Measurements from ENCODE around the gene PPP1R14D.

PPP1R14D gene

GRCh38 chr15:40836020-40836419, 7.5 kb upstream of the PPP1R14D start:
- Histone ChIP-seq H3K27me3 (ENCODE audit: low read depth, low read length) (no peaks in the 10 kb centered on the region), H3K4me3 (ENCODE audit: low read depth in 1 of 2, low read length in 2 of 2) (no peak overlapping the region), H3K9me3 (ENCODE audit: control insufficient read depth in 1 of 2, low read length in 2 of 2) (no peaks in the 10 kb centered on the region), H3K36me3 (ENCODE audit: control insufficient read depth in 1 of 2, insufficient read depth in 2 of 2, low read length in 2 of 2) (no peaks in the 10 kb centered on the region), H3K27ac (ENCODE audit: low read length) (no peak overlapping the region), H3K4me1 (ENCODE audit: control insufficient read depth in 1 of 2, insufficient read depth in 2 of 2, low read length in 2 of 2) (no peaks in the 10 kb centered on the region)

DNA sequence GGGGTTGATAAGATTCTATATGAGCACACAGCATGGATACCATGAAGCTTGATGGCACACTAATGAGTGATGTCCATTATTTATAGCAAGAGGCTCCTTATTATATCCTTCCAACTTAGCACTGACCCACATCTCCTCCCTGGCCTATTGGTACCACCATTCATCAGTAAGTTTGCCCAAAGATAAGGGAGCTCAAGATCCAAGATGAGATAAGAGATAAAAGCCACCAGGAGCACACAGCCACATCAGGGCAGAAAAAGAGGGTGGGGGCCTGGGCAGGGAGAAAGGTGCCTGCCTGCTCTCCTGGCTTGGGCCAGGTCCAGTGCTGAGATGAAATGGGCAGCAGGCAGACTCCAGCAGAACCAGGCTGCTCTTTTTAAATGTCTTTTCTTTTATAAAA, 4.4 kb upstream of the PPP1R14D start:
- H3K4me3 ChIP-seq (ENCODE audit: low read depth in 1 of 2, low read length in 2 of 2) = no peak overlapping the region
- no peaks in the 10 kb centered on the region for H3K27me3 ChIP-seq (ENCODE audit: low read depth, low read length)
- H3K36me3 ChIP-seq (ENCODE audit: control insufficient read depth in 1 of 2, insufficient read depth in 2 of 2, low read length in 2 of 2) = no peaks in the 10 kb centered on the region
- no peaks in the 10 kb centered on the region for H3K9me3 ChIP-seq (ENCODE audit: control insufficient read depth in 1 of 2, low read length in 2 of 2)
- no peaks in the 10 kb centered on the region for H3K4me1 ChIP-seq (ENCODE audit: control insufficient read depth in 1 of 2, insufficient read depth in 2 of 2, low read length in 2 of 2)
- no peak overlapping the region for H3K27ac ChIP-seq (ENCODE audit: low read length)

- no peaks in the 10 kb centered on the region for H3K27me3 ChIP-seq (ENCODE audit: low read depth, low read length)
- H3K4me1 ChIP-seq (ENCODE audit: control insufficient read depth in 1 of 2, insufficient read depth in 2 of 2, low read length in 2 of 2) = no peaks in the 10 kb centered on the region
- no peak overlapping the region for H3K27ac ChIP-seq (ENCODE audit: low read length)
- no peaks in the 10 kb centered on the region for H3K36me3 ChIP-seq (ENCODE audit: control insufficient read depth in 1 of 2, insufficient read depth in 2 of 2, low read length in 2 of 2)
- no peak overlapping the region for H3K4me3 ChIP-seq (ENCODE audit: low read depth in 1 of 2, low read length in 2 of 2)
- H3K9me3 ChIP-seq (ENCODE audit: control insufficient read depth in 1 of 2, low read length in 2 of 2) = no peaks in the 10 kb centered on the region
These were observed 3.4 kb upstream of the PPP1R14D start for GRCh38 chr15:40831861-40832260.

DNA sequence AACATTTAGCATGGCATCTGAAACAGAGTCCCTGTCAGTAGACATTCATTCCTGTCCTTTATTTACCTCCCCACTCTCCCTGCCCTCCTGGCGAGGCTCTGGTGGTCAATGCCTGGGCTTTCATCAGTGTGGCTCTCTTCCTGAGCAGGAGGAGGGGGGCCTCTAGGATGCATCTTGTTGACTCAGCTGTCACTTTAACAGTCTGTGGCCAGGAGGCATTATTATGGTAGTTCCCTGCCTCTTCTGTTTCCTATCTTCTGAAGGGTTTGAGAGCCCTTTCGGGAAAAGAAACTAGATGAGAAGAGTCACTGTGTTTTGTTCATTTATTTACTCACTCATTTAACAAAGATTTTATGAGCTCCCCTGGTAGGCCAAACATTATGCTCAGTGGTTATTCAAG, 2.4 kb upstream of the PPP1R14D start:
- Histone ChIP-seq H3K27ac (ENCODE audit: low read length) (no peak overlapping the region), H3K9me3 (ENCODE audit: control insufficient read depth in 1 of 2, low read length in 2 of 2) (no peaks in the 10 kb centered on the region), H3K4me3 (ENCODE audit: low read depth in 1 of 2, low read length in 2 of 2) (no peak overlapping the region), H3K27me3 (ENCODE audit: low read depth, low read length) (no peaks in the 10 kb centered on the region), H3K4me1 (ENCODE audit: control insufficient read depth in 1 of 2, insufficient read depth in 2 of 2, low read length in 2 of 2) (no peaks in the 10 kb centered on the region), H3K36me3 (ENCODE audit: control insufficient read depth in 1 of 2, insufficient read depth in 2 of 2, low read length in 2 of 2) (no peaks in the 10 kb centered on the region)

GRCh38 chr15:40829115-40829514, 607 bp upstream of the PPP1R14D start:
- no peak overlapping the region for H3K4me3 ChIP-seq (ENCODE audit: low read depth in 1 of 2, low read length in 2 of 2)
- H3K27me3 ChIP-seq (ENCODE audit: low read depth, low read length) = no peaks in the 10 kb centered on the region
- H3K27ac ChIP-seq (ENCODE audit: low read length) = peak overlapping the region; percentile 57
- H3K36me3 ChIP-seq (ENCODE audit: control insufficient read depth in 1 of 2, insufficient read depth in 2 of 2, low read length in 2 of 2) = no peaks in the 10 kb centered on the region
- H3K9me3 ChIP-seq (ENCODE audit: control insufficient read depth in 1 of 2, low read length in 2 of 2) = no peaks in the 10 kb centered on the region
- no peaks in the 10 kb centered on the region for H3K4me1 ChIP-seq (ENCODE audit: control insufficient read depth in 1 of 2, insufficient read depth in 2 of 2, low read length in 2 of 2)

DNA sequence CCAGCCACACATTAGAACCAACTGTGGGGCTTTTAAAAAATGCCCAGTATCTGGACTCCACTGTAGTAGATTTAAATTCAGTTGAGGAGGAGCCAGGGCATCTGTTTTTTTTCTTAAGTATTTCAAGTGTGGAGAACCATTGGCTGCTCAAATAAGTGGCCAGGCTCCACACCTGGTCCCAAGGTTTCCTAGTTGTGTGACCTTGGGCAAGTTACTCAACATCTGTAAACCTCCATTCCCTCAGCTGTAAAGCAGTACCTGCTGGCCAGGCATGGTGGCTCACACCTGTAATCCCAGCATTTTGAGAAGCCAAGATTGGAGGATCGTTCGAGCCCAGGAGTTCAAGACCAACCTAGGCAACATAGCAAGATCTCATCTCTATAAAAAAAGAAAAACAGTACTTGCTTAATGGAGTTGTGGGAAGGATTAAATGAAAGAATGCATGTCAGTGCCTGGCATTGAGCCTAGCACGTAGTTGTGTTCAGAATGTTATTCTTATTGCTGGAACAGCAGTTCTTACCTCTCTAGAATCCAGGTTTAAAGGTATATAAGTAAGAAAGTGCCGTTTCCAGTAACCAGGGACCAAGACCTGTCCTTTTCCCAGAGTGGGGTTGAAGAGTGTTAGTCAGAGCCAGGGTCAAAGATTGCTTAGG, 2.0 kb downstream of the PPP1R14D start:
- Histone ChIP-seq H3K9me3 (ENCODE audit: control insufficient read depth in 1 of 2, low read length in 2 of 2) (no peaks in the 10 kb centered on the region), H3K4me1 (ENCODE audit: control insufficient read depth in 1 of 2, insufficient read depth in 2 of 2, low read length in 2 of 2) (no peaks in the 10 kb centered on the region), H3K27ac (ENCODE audit: low read length) (no peak overlapping the region), H3K4me3 (ENCODE audit: low read depth in 1 of 2, low read length in 2 of 2) (no peak overlapping the region), H3K36me3 (ENCODE audit: control insufficient read depth in 1 of 2, insufficient read depth in 2 of 2, low read length in 2 of 2) (no peaks in the 10 kb centered on the region), H3K27me3 (ENCODE audit: low read depth, low read length) (no peaks in the 10 kb centered on the region)

- no peaks in the 10 kb centered on the region for H3K27me3 ChIP-seq (ENCODE audit: low read depth, low read length)
- H3K4me3 ChIP-seq (ENCODE audit: low read depth in 1 of 2, low read length in 2 of 2) = no peak overlapping the region
- no peaks in the 10 kb centered on the region for H3K4me1 ChIP-seq (ENCODE audit: control insufficient read depth in 1 of 2, insufficient read depth in 2 of 2, low read length in 2 of 2)
- no peaks in the 10 kb centered on the region for H3K9me3 ChIP-seq (ENCODE audit: control insufficient read depth in 1 of 2, low read length in 2 of 2)
- H3K36me3 ChIP-seq (ENCODE audit: control insufficient read depth in 1 of 2, insufficient read depth in 2 of 2, low read length in 2 of 2) = no peaks in the 10 kb centered on the region
- no peak overlapping the region for H3K27ac ChIP-seq (ENCODE audit: low read length)
These were observed 2.7 kb downstream of the PPP1R14D start for GRCh38 chr15:40825661-40826422.

DNA sequence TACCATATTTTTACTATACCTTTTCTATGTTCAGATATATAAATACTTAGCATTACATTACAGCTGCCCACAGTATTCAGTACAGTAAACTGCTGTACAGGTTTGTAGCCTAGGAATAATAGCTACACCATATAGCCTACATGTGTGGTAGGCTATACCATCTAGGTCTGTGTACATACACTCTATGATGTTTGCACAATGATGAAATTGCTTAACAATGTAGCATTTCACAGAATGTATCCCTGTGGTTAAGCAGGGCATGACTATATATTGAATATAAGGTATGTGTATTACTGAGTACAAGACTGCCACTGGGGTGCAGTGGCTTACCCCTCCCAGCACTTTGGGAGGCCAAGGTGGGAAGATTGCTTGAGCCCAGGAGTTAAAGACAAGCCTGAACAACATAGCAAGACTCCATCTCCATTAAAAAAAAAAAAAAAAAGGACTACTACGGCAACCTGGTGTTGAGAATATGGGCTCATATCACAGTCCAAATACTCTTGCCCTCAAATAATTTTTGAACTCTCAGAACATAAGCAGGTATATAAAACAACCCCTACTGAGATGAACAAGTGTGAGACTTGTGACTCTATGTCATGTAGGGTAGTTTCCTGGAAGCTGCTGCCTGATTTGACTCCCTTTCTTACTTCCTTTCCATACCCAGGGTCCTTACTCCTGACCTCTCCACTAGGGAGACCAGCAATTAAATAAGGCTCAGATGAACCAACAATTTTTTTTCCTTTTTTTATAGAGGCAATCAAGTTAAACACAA, 4.8 kb downstream of the PPP1R14D start:
- Histone ChIP-seq H3K36me3 (ENCODE audit: control insufficient read depth in 1 of 2, insufficient read depth in 2 of 2, low read length in 2 of 2) (no peaks in the 10 kb centered on the region), H3K27ac (ENCODE audit: low read length) (no peak overlapping the region), H3K9me3 (ENCODE audit: control insufficient read depth in 1 of 2, low read length in 2 of 2) (no peaks in the 10 kb centered on the region)

GRCh38 chr15:40821195-40821594, 7.3 kb downstream of the PPP1R14D start:
- H3K27ac ChIP-seq (ENCODE audit: low read length) = no peak overlapping the region
- H3K27me3 ChIP-seq (ENCODE audit: low read depth, low read length) = no peaks in the 10 kb centered on the region
- H3K9me3 ChIP-seq (ENCODE audit: control insufficient read depth in 1 of 2, low read length in 2 of 2) = no peaks in the 10 kb centered on the region
- H3K36me3 ChIP-seq (ENCODE audit: control insufficient read depth in 1 of 2, insufficient read depth in 2 of 2, low read length in 2 of 2) = no peaks in the 10 kb centered on the region
- no peaks in the 10 kb centered on the region for H3K4me1 ChIP-seq (ENCODE audit: control insufficient read depth in 1 of 2, insufficient read depth in 2 of 2, low read length in 2 of 2)
- no peak overlapping the region for H3K4me3 ChIP-seq (ENCODE audit: low read depth in 1 of 2, low read length in 2 of 2)

More for the DNA sequence above, 4.8 kb downstream of the PPP1R14D start:
- Histone ChIP-seq H3K27me3 (ENCODE audit: low read depth, low read length) (no peaks in the 10 kb centered on the region), H3K4me3 (ENCODE audit: low read depth in 1 of 2, low read length in 2 of 2) (no peak overlapping the region), H3K4me1 (ENCODE audit: control insufficient read depth in 1 of 2, insufficient read depth in 2 of 2, low read length in 2 of 2) (no peaks in the 10 kb centered on the region)

GRCh38 chr15:40819048-40819447, 9.5 kb downstream of the PPP1R14D start:
- H3K27ac ChIP-seq (ENCODE audit: low read length) = no peak overlapping the region
- H3K4me1 ChIP-seq (ENCODE audit: control insufficient read depth in 1 of 2, insufficient read depth in 2 of 2, low read length in 2 of 2) = no peaks in the 10 kb centered on the region
- H3K4me3 ChIP-seq (ENCODE audit: low read depth in 1 of 2, low read length in 2 of 2) = no peak overlapping the region
- no peaks in the 10 kb centered on the region for H3K27me3 ChIP-seq (ENCODE audit: low read depth, low read length)
- no peaks in the 10 kb centered on the region for H3K9me3 ChIP-seq (ENCODE audit: control insufficient read depth in 1 of 2, low read length in 2 of 2)
- peaks cover 0 to 6% of the 10 kb centered on the region in 2 donors for H3K36me3 ChIP-seq (ENCODE audit: control insufficient read depth in 1 of 2, insufficient read depth in 2 of 2, low read length in 2 of 2)

- Histone ChIP-seq H3K27ac (ENCODE audit: low read length) (no peak overlapping the region), H3K27me3 (ENCODE audit: low read depth, low read length) (no peaks in the 10 kb centered on the region), H3K36me3 (ENCODE audit: control insufficient read depth in 1 of 2, insufficient read depth in 2 of 2, low read length in 2 of 2) (peaks cover 23 to 29% of the 10 kb centered on the region in 2 donors), H3K4me1 (ENCODE audit: control insufficient read depth in 1 of 2, insufficient read depth in 2 of 2, low read length in 2 of 2) (no peaks in the 10 kb centered on the region), H3K9me3 (ENCODE audit: control insufficient read depth in 1 of 2, low read length in 2 of 2) (no peaks in the 10 kb centered on the region), H3K4me3 (ENCODE audit: low read depth in 1 of 2, low read length in 2 of 2) (no peak overlapping the region)
These were observed 13.3 kb downstream of the PPP1R14D start for GRCh38 chr15:40815042-40815698.

All from muscle layer of duodenum (tissue), 2 donors.